Ishikawa (cell line): ENCODE results near the gene DENND2C.

Experiments
- CEBPB ChIP-seq: IDR thresholded peaks from 2 replicates; pipeline ENCODE4 v1.6.1; 2012
- CREB1 ChIP-seq: IDR thresholded peaks from 2 replicates; pipeline ENCODE4 v1.6.1; 2012; ENCODE audit warnings: low read depth
- EGR1 ChIP-seq: IDR thresholded peaks from 2 replicates; pipeline ENCODE4 v1.6.1; 2012
- EP300 ChIP-seq: IDR thresholded peaks from 2 replicates; pipeline ENCODE4 v1.6.1; 2012; ENCODE audit warnings: borderline replicate concordance
- FOXM1 ChIP-seq: IDR thresholded peaks from 2 replicates; pipeline ENCODE4 v1.6.1; 2012; ENCODE audit warnings: low read depth, borderline replicate concordance
- NFIC ChIP-seq: IDR thresholded peaks from 2 replicates; pipeline ENCODE4 v1.6.1; 2012
- RAD21 ChIP-seq: IDR thresholded peaks from 2 replicates; pipeline ENCODE4 v1.6.1; 2012; ENCODE audit warnings: low read depth
- TAF1 ChIP-seq: IDR thresholded peaks from 2 replicates; pipeline ENCODE4 v1.6.1; 2012; ENCODE audit warnings: low read depth, mild to moderate bottlenecking
- TCF12 ChIP-seq: IDR thresholded peaks from 2 replicates; pipeline ENCODE4 v1.6.1; 2012; ENCODE audit warnings: low read depth
- TEAD4 ChIP-seq: IDR thresholded peaks from 2 replicates; pipeline ENCODE4 v1.6.1; 2012
- YY1 ChIP-seq: IDR thresholded peaks from 2 replicates; pipeline ENCODE4 v1.6.1; 2012; ENCODE audit warnings: low read depth
- ZBTB7A ChIP-seq: IDR thresholded peaks from 2 replicates; pipeline ENCODE4 v1.6.1; 2012; ENCODE audit warnings: low read depth
- TF ChIP-seq, protein P1 (sequence below): IDR thresholded peaks from 2 replicates; pipeline ENCODE4 v1.6.1; 2012; ENCODE audit warnings: low read depth, mild to moderate bottlenecking
- TF ChIP-seq, protein P2 (sequence below): IDR thresholded peaks from 2 replicates; pipeline ENCODE4 v1.6.1; 2012

The DENND2C gene

DNA sequence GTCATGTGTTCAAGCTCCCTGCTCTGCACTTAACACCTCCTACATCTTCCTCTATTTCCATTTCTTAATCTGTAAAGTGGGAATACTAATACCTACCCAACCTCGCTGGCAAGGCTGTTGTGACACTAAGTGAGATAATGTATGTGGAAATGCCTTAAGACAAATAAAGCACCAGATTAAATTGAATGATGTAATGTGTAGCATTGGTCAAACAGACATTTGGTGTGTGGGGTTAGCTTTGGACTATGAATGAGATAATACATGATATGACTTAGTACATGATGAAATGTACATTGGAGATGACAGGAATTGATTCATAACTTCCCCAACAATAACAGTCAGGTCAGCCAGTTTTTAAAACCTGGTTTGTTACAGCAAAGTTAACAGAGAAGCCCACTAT, 20.3 kb upstream of the DENND2C start:
- no peak for TF ChIP-seq FOXM1
- TF ChIP-seq, protein P1, sequence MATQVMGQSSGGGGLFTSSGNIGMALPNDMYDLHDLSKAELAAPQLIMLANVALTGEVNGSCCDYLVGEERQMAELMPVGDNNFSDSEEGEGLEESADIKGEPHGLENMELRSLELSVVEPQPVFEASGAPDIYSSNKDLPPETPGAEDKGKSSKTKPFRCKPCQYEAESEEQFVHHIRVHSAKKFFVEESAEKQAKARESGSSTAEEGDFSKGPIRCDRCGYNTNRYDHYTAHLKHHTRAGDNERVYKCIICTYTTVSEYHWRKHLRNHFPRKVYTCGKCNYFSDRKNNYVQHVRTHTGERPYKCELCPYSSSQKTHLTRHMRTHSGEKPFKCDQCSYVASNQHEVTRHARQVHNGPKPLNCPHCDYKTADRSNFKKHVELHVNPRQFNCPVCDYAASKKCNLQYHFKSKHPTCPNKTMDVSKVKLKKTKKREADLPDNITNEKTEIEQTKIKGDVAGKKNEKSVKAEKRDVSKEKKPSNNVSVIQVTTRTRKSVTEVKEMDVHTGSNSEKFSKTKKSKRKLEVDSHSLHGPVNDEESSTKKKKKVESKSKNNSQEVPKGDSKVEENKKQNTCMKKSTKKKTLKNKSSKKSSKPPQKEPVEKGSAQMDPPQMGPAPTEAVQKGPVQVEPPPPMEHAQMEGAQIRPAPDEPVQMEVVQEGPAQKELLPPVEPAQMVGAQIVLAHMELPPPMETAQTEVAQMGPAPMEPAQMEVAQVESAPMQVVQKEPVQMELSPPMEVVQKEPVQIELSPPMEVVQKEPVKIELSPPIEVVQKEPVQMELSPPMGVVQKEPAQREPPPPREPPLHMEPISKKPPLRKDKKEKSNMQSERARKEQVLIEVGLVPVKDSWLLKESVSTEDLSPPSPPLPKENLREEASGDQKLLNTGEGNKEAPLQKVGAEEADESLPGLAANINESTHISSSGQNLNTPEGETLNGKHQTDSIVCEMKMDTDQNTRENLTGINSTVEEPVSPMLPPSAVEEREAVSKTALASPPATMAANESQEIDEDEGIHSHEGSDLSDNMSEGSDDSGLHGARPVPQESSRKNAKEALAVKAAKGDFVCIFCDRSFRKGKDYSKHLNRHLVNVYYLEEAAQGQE, result no peak

DNA sequence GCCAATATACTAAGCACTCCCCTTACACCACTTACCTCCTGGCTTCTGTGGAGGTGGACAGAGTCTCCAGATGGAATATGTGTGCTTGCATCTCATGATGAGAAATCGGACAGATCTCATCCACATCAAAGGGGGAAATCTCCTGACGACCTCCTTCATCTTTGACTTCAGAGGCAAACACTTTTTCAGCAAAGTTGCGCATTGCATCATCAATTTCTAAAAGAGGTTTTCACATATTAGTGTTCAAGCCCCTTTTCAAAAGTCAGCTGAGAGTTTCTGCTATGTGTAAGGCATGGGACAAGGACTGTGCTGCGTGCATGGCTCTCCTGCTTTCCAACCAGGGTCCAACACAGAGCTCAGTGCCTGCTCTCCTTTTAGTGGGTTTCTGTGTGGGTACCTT, 18.7 kb upstream of the DENND2C start:
- TF ChIP-seq FOXM1 (no peak), YY1 (no peak), CEBPB (no peak)

DNA sequence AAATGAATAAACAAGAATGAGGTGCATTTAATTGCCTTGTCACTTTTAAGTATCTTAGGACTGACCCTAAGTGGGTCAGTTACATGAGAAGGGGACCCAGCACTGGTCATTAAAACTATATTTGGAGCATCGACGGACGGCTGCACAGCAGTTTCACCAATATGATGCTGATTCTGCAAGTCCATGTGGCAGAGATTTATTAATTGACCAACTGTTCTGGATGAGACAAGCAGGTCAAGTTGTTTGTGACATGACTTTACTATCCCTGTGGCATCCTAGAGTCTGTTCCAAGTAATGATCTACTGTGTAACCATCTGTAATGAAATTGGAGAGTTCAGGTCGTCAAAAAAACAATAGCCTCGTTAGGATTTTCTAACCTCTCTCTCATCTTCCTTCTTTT, 16.0 kb upstream of the DENND2C start:
- TF ChIP-seq ZBTB7A (no peak), FOXM1 (no peak), CEBPB (no peak), NFIC (no peak)
- TF ChIP-seq, protein P2, sequence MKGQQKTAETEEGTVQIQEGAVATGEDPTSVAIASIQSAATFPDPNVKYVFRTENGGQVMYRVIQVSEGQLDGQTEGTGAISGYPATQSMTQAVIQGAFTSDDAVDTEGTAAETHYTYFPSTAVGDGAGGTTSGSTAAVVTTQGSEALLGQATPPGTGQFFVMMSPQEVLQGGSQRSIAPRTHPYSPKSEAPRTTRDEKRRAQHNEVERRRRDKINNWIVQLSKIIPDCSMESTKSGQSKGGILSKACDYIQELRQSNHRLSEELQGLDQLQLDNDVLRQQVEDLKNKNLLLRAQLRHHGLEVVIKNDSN, result no peak

- TF ChIP-seq TEAD4 (no peak), FOXM1 (no peak), YY1 (no peak), NFIC (no peak), CREB1 (no peak), EP300 (no peak), TAF1 (no peak), RAD21 (no peak), ZBTB7A (no peak), EGR1 (no peak), TCF12 (no peak), CEBPB (no peak)
- TF ChIP-seq, protein P2, result no peak
- TF ChIP-seq, protein P1, result no peak
Measured at GRCh38 chr1:114677691-114678090, 7.8 kb upstream of the DENND2C start.

DNA sequence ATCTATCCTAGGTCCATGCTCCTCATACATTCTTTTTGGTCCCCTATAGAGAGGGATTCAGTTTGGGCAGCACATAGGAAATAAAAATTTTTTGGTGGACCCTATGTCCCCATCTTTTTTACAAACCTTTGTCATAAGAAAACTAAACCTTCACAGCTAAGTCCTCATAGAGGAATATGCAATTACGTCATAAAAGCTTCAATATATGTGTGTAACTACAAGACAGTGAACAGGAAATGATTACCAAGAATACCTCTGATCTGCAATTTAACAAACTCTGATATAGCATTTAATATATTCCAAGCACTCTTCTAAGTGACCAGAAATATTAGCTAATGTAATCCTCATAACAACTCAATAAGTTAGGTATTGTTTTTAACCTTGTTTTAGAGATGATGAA, 6.3 kb upstream of the DENND2C start:
- TF ChIP-seq FOXM1 (no peak), ZBTB7A (no peak), TCF12 (no peak), YY1 (no peak), TEAD4 (no peak)

DNA sequence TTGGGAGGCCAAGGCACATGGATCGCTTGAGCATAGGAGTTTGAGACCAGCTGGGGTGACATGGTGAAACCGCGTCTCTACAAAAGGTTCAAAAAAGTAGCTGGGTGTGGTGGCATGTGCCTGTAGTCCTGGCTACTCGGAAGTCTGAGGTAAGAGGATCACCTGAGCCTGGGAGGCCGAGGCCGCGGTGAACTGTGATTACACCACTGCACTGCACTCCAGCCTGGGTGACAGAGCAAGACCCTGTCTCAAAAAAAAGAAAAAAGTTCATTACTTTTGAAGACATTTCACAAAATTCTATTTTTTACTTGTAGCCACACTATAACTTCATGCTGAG, 2.1 kb upstream of the DENND2C start:
- no peak for TF ChIP-seq ZBTB7A
- TF ChIP-seq RAD21, result no peak
- TF ChIP-seq CEBPB, result no peak

DNA sequence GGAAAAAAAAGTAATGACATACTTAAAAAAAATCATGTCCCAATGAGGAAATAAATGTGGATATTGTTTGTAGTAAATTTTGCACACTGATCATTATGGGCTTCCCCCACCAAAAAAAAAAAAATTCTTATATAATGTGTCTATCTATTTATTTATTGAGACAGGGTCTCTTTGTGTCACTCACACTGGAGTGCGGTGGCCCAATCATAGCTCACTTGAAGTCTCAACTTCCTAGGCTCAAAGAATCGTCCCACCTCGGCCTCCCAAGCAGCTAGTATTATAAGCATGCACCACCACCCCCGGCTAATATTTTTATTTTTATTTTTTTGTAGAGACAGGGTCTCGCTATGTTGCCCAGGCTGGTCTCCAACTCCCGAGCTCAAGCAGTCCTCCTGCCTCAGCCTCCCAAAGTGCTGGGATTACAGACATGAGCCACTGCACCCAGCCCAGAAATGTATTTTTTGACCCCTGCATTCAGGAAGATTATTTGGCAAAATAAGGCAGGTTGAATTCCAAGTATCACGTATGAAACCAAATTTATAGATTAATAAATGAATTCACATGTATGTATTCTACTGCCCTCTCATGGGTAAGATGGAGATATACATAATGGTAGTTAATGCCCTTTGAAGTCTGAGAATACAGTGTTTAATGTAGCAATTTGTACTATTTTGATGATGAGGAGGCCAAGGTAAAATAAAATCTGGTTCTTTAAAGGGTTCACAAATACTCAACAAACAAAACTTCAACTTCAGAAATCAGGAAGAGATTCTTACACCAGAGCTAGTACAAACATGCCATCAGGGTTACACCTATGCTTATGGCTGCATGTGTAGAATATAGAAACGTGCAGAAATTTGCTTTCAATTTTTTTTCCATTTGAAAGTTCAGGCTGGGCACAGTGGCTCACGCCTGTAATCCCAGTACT, 1.4 kb upstream of the DENND2C start:
- TF ChIP-seq RAD21 (peak; percentile 44; the same call in 1 of the 2 replicates), YY1 (no peak)
